GM19463 (cell line): ENCODE data around the gene DCST2.

ENCODE experiments used
- ATAC-seq: cut with Tn5 transposase; IDR thresholded peaks from one replicate; pipeline ENCODE4 v1.9.1; 2021; ENCODE audit warnings: mild to moderate bottlenecking, moderate library complexity; ENCODE audit not compliant: unreplicated experiment

Gene DCST2

GRCh38 chr1:155070158-155070621 lies 36.6 kb upstream of the DCST2 start:
- no peak for ATAC-seq

GRCh38 chr1:155069551-155070157 lies 36.1 kb upstream of the DCST2 start:
- ATAC-seq = no peak

GRCh38 chr1:155068599-155068998 lies 35.0 kb upstream of the DCST2 start:
- ATAC-seq = no peak

GRCh38 chr1:155066777-155067176 lies 33.2 kb upstream of the DCST2 start:
- no peak for ATAC-seq

GRCh38 chr1:155064832-155065429 lies 31.4 kb upstream of the DCST2 start:
- no peak for ATAC-seq

- ATAC-seq = no peak
Measured at GRCh38 chr1:155064111-155064831, 30.7 kb upstream of the DCST2 start.

GRCh38 chr1:155063550-155064110 lies 30.0 kb upstream of the DCST2 start, which contains the start of gene EFNA4:
Gene EFNA4, plus strand, starts transcription at chr1:155063740. Its CDS starts 84 bp downstream, at chr1:155063824.
- peak; percentile 75 for ATAC-seq

- ATAC-seq = no peak
Measured at GRCh38 chr1:155062702-155063411, 29.3 kb upstream of the DCST2 start.

GRCh38 chr1:155062151-155062686 lies 28.6 kb upstream of the DCST2 start:
- no peak for ATAC-seq

- peak; percentile 40 for ATAC-seq
Measured at GRCh38 chr1:155061381-155062150, 28.0 kb upstream of the DCST2 start.

GRCh38 chr1:155060736-155061135 lies 27.2 kb upstream of the DCST2 start:
- ATAC-seq = no peak

- no peak for ATAC-seq
Measured at GRCh38 chr1:155057788-155058211, 24.2 kb upstream of the DCST2 start.

GRCh38 chr1:155057104-155057503 lies 23.5 kb upstream of the DCST2 start:
- no peak for ATAC-seq

- ATAC-seq = no peak
Measured at GRCh38 chr1:155053531-155054105, 20.0 kb upstream of the DCST2 start.

GRCh38 chr1:155052439-155053395 lies 19.1 kb upstream of the DCST2 start:
- ATAC-seq = no peak

GRCh38 chr1:155051777-155052398 lies 18.3 kb upstream of the DCST2 start:
- no peak for ATAC-seq

- ATAC-seq = peak; percentile 6
Measured at GRCh38 chr1:155051342-155051776, 17.8 kb upstream of the DCST2 start.
